Activated naive CD4-positive, alpha-beta T cell treated with anti-CD3 and anti-CD28 coated beads, Interleukin-2, amount 50 U/mL, for 72 hours (primary cell): Measurements from ENCODE around the gene LIN7A. TPM values are rescaled to one million over a fixed set of nuclear protein-coding genes. Genes with fewer than 3 reads are reported as not detected.

Source experiments
- ATAC-seq, 2 donors: fragments of 150-1000 bp; cut with Tn5 transposase; 2 replicates each; pipeline ENCODE4 v1.10.0; 2021; ENCODE audit warnings: mild to moderate bottlenecking in 2 of 2, moderate library complexity in 2 of 2
- DNase-seq, 2 donors: peaks; one replicate each; pipeline ENCODE4 v3.0.0; 2021 to 2022; ENCODE audit warnings: low spot score in 2 of 2
- H3K27ac Mint-ChIP-seq, 2 donors: one replicate each; pipeline ENCODE4 v1.8.0; 2022; ENCODE audit warnings: mild to moderate bottlenecking in 2 of 2, mixed read lengths in 2 of 2
- H3K36me3 Mint-ChIP-seq, 2 donors: one replicate each; pipeline ENCODE4 v1.8.0; 2022; ENCODE audit warnings: mixed read lengths in 2 of 2
- H3K9me3 Mint-ChIP-seq, 2 donors: one replicate each; pipeline ENCODE4 v1.8.0; 2022; ENCODE audit warnings: mixed read lengths in 2 of 2
- total RNA-seq, 2 donors: library from RNA; stranded (reverse); gene quantifications; one replicate each; pipeline ENCODE4 v1.2.3, GENCODE V29; 2022

Gene LIN7A
- total RNA-seq, 2 donors from 2014 or later = not detected

GRCh38 chr12:80766897-80767296 is 170.8 kb downstream of the LIN7A start:
- H3K9me3 Mint-ChIP-seq = peaks cover 3 to 5% of the 10 kb centered on the region in 2 donors
- H3K27ac Mint-ChIP-seq = no peak overlapping the region
- DNase-seq = no peak
- no peaks in the 10 kb centered on the region for H3K36me3 Mint-ChIP-seq
- no peak for ATAC-seq

- Mint-ChIP-seq H3K9me3 (peaks cover 0 to 11% of the 10 kb centered on the region in 2 donors), H3K27ac (no peak overlapping the region), H3K36me3 (no peaks in the 10 kb centered on the region)
- DNase-seq = no peak
- no peak for ATAC-seq
These were observed 171.5 kb downstream of the LIN7A start for GRCh38 chr12:80766210-80766609.

- Mint-ChIP-seq H3K9me3 (peaks cover 0 to 14% of the 10 kb centered on the region in 2 donors), H3K27ac (no peak overlapping the region), H3K36me3 (no peaks in the 10 kb centered on the region)
- DNase-seq = no peak
- ATAC-seq = no peak
These were observed 173.9 kb downstream of the LIN7A start for GRCh38 chr12:80763874-80764273.

- ATAC-seq (no peak), DNase-seq (no peak)
- no peaks in the 10 kb centered on the region for H3K36me3 Mint-ChIP-seq
- H3K9me3 Mint-ChIP-seq = peaks cover 0 to 14% of the 10 kb centered on the region in 2 donors
- H3K27ac Mint-ChIP-seq = no peak overlapping the region
These were observed 175.9 kb downstream of the LIN7A start for GRCh38 chr12:80761838-80762237.

GRCh38 chr12:80756875-80757274 is 180.9 kb downstream of the LIN7A start:
- ATAC-seq = no peak

GRCh38 chr12:80754274-80754673 is 183.5 kb downstream of the LIN7A start:
- Mint-ChIP-seq H3K9me3 (peaks cover 0 to 13% of the 10 kb centered on the region in 2 donors), H3K27ac (no peak overlapping the region), H3K36me3 (no peaks in the 10 kb centered on the region)
- no peak for ATAC-seq
- no peak for DNase-seq

More at GRCh38 chr12:80756875-80757274, 180.9 kb downstream of the LIN7A start:
- Mint-ChIP-seq H3K27ac (no peak overlapping the region), H3K9me3 (peaks cover 0 to 17% of the 10 kb centered on the region in 2 donors), H3K36me3 (no peaks in the 10 kb centered on the region)
- DNase-seq = no peak

GRCh38 chr12:80752464-80752863 is 185.3 kb downstream of the LIN7A start:
- DNase-seq = no peak
- Mint-ChIP-seq H3K9me3 (peaks cover 0 to 13% of the 10 kb centered on the region in 2 donors), H3K27ac (no peak overlapping the region), H3K36me3 (no peaks in the 10 kb centered on the region)
- ATAC-seq = no peak

GRCh38 chr12:80749456-80749855 is 188.3 kb downstream of the LIN7A start:
- ATAC-seq (no peak), DNase-seq (no peak)
- Mint-ChIP-seq H3K36me3 (no peaks in the 10 kb centered on the region), H3K27ac (no peak overlapping the region), H3K9me3 (peaks cover 0 to 9% of the 10 kb centered on the region in 2 donors)

- Mint-ChIP-seq H3K36me3 (no peaks in the 10 kb centered on the region), H3K27ac (no peak overlapping the region), H3K9me3 (peaks cover 0 to 13% of the 10 kb centered on the region in 2 donors)
- no peak for DNase-seq
- no peak for ATAC-seq
These were observed 189.9 kb downstream of the LIN7A start for GRCh38 chr12:80747800-80748199.

GRCh38 chr12:80745851-80746505 is 191.8 kb downstream of the LIN7A start:
- no peak overlapping the region for H3K27ac Mint-ChIP-seq
- peaks cover 0 to 13% of the 10 kb centered on the region in 2 donors for H3K9me3 Mint-ChIP-seq
- no peak for DNase-seq
- no peaks in the 10 kb centered on the region for H3K36me3 Mint-ChIP-seq
- no peak for ATAC-seq

Other genes starting within 250 kb of the LIN7A start
- not detected for gene MYF6, start 230.3 kb downstream of the LIN7A start, total RNA-seq
- not detected for gene MYF5, start 221.0 kb downstream of the LIN7A start, total RNA-seq
- not detected for gene ACSS3, start 140.1 kb upstream of the LIN7A start, total RNA-seq